ENCODE data around the gene MYBPH.

MYBPH gene

GRCh38 chr1:203185585-203185984 lies 10.0 kb upstream of the MYBPH start:
- no peak overlapping the region for H3K4me3 ChIP-seq (ENCODE audit: low read depth, low read length, poor library complexity, severe bottlenecking)
- no peak overlapping the region for H3K4me2 ChIP-seq (ENCODE audit: low read length)
- no peaks in the 10 kb centered on the region for H3K27me3 ChIP-seq (ENCODE audit: insufficient read depth, low read length)
- no peaks in the 10 kb centered on the region for H3K36me3 ChIP-seq (ENCODE audit: insufficient read depth, low read length)
- H3K9ac ChIP-seq (ENCODE audit: low read length) = no peak overlapping the region
- no peak overlapping the region for H3K27ac ChIP-seq (ENCODE audit: low read depth, low read length, poor library complexity, severe bottlenecking)
- no peaks in the 10 kb centered on the region for H3K9me2 ChIP-seq (ENCODE audit: low read depth, low read length)
- no peak overlapping the region for H2AFZ ChIP-seq (ENCODE audit: low read length)
- H4K20me1 ChIP-seq (ENCODE audit: insufficient read depth, low read length) = no peaks in the 10 kb centered on the region
- no peaks in the 10 kb centered on the region for H3F3A ChIP-seq (ENCODE audit: insufficient read depth, low read length)
- TF ChIP-seq EZH2 (IDR thresholded peaks at IDR 0.05; ENCODE audit: borderline replicate concordance, low read length) (no peak), CTCF (IDR thresholded peaks at IDR 0.05; ENCODE audit: low read length) (no peak)
- no peaks in the 10 kb centered on the region for H3K9me3 ChIP-seq (ENCODE audit: low read length)
- no peaks in the 10 kb centered on the region for H3K4me1 ChIP-seq (ENCODE audit: insufficient read depth, low read length, severe bottlenecking)
- H3K79me2 ChIP-seq (ENCODE audit: insufficient read depth, low read length) = no peaks in the 10 kb centered on the region

- Histone ChIP-seq H3K4me1 (ENCODE audit: insufficient read depth, low read length, severe bottlenecking) (no peaks in the 10 kb centered on the region), H4K20me1 (ENCODE audit: insufficient read depth, low read length) (no peaks in the 10 kb centered on the region), H3K4me2 (ENCODE audit: low read length) (no peak overlapping the region), H3K27ac (ENCODE audit: low read depth, low read length, poor library complexity, severe bottlenecking) (no peak overlapping the region), H3K9me2 (ENCODE audit: low read depth, low read length) (no peaks in the 10 kb centered on the region), H3K9me3 (ENCODE audit: low read length) (no peaks in the 10 kb centered on the region), H3K4me3 (ENCODE audit: low read depth, low read length, poor library complexity, severe bottlenecking) (no peak overlapping the region), H3K79me2 (ENCODE audit: insufficient read depth, low read length) (no peaks in the 10 kb centered on the region), H3F3A (ENCODE audit: insufficient read depth, low read length) (no peaks in the 10 kb centered on the region), H2AFZ (ENCODE audit: low read length) (no peak overlapping the region), H3K36me3 (ENCODE audit: insufficient read depth, low read length) (no peaks in the 10 kb centered on the region), H3K27me3 (ENCODE audit: insufficient read depth, low read length) (no peaks in the 10 kb centered on the region), H3K9ac (ENCODE audit: low read length) (no peak overlapping the region)
- TF ChIP-seq CTCF (IDR thresholded peaks at IDR 0.05; ENCODE audit: low read length) = no peak
- TF ChIP-seq EZH2 (IDR thresholded peaks at IDR 0.05; ENCODE audit: borderline replicate concordance, low read length) = no peak
These were observed 9.4 kb upstream of the MYBPH start for GRCh38 chr1:203185061-203185461.

GRCh38 chr1:203184467-203184866 lies 8.8 kb upstream of the MYBPH start:
- Histone ChIP-seq H3K4me2 (ENCODE audit: low read length) (no peak overlapping the region), H3K27me3 (ENCODE audit: insufficient read depth, low read length) (no peaks in the 10 kb centered on the region), H3K79me2 (ENCODE audit: insufficient read depth, low read length) (no peaks in the 10 kb centered on the region), H3F3A (ENCODE audit: insufficient read depth, low read length) (no peaks in the 10 kb centered on the region), H3K4me3 (ENCODE audit: low read depth, low read length, poor library complexity, severe bottlenecking) (no peak overlapping the region), H4K20me1 (ENCODE audit: insufficient read depth, low read length) (no peaks in the 10 kb centered on the region), H3K9me3 (ENCODE audit: low read length) (no peaks in the 10 kb centered on the region), H3K36me3 (ENCODE audit: insufficient read depth, low read length) (no peaks in the 10 kb centered on the region), H3K9me2 (ENCODE audit: low read depth, low read length) (no peaks in the 10 kb centered on the region), H3K27ac (ENCODE audit: low read depth, low read length, poor library complexity, severe bottlenecking) (no peak overlapping the region), H2AFZ (ENCODE audit: low read length) (no peak overlapping the region), H3K4me1 (ENCODE audit: insufficient read depth, low read length, severe bottlenecking) (no peaks in the 10 kb centered on the region), H3K9ac (ENCODE audit: low read length) (no peak overlapping the region)
- TF ChIP-seq EZH2 (IDR thresholded peaks at IDR 0.05; ENCODE audit: borderline replicate concordance, low read length) (no peak), CTCF (IDR thresholded peaks at IDR 0.05; ENCODE audit: low read length) (no peak)

All from OCI-LY1 (cell line).